Transverse colon (tissue), 4 donors: ENCODE results near the gene NPTN. TPM values are rescaled to one million over a fixed set of nuclear protein-coding genes. Genes with fewer than 3 reads are reported as not detected.

Experiments used
- DNase-seq: peaks from one replicate; pipeline ENCODE4 v3.0.0-alpha.2; 2019
- H3K27ac ChIP-seq, 4 donors: fragments of 200-600 bp; sonication (generic); 2 replicates each; pipeline ENCODE4 v1.5.1; 2016 to 2018; ENCODE audit warnings: inconsistent platforms in 4 of 4
- H3K27me3 ChIP-seq: fragments of 200-600 bp; sonication (generic); 2 replicates; pipeline ENCODE4 v1.5.1; 2017; ENCODE audit warnings: inconsistent platforms
- H3K36me3 ChIP-seq, 4 donors: fragments of 200-600 bp; sonication (generic); 2 replicates each; pipeline ENCODE4 v1.5.1; 2017 to 2019; ENCODE audit warnings: inconsistent platforms in 4 of 4
- H3K4me1 ChIP-seq, 4 donors: fragments of 200-600 bp; sonication (generic); 2 replicates each; pipeline ENCODE4 v1.5.1; 2017 to 2020; ENCODE audit warnings: inconsistent platforms in 4 of 4
- H3K4me3 ChIP-seq, 4 donors: fragments of 200-600 bp; sonication (generic); 1 replicate in 1 of 4; 2 replicates in 3 of 4; pipeline versions ENCODE4 v1.5.1 to v1.6.1; 2017 to 2019; ENCODE audit warnings: inconsistent platforms in 4 of 4
- H3K9me3 ChIP-seq, 2 donors: fragments of 200-600 bp; sonication (generic); 2 replicates each; pipeline ENCODE4 v1.5.1; 2017 to 2019; ENCODE audit warnings: inconsistent platforms in 2 of 2
- EP300 ChIP-seq: sonication (generic); formaldehyde crosslinking; IDR thresholded peaks from one replicate; pipeline ENCODE4 v1.6.1; 2017; ENCODE audit warnings: antibody characterized with exemption, low read depth
- POLR2A ChIP-seq: fragments of 450-650 bp; IDR thresholded peaks from one replicate; pipeline ENCODE4 v1.6.1; 2016; ENCODE audit warnings: antibody characterized with exemption, mild to moderate bottlenecking, moderate library complexity
- POLR2AphosphoS5 ChIP-seq, 3 donors: sonication (generic); formaldehyde crosslinking; IDR thresholded peaks; one replicate each; pipeline ENCODE4 v1.6.1; 2016; ENCODE audit warnings: antibody characterized with exemption in 3 of 3
- WGBS, 2 donors: methylation state at CpG; one replicate each; pipeline ENCODE4 v1.1.5; 2018; ENCODE audit warnings: low coverage in 1 of 2; 5-methylcytosine and 5-hydroxymethylcytosine counted together
- in situ Hi-C, 4 donors: fragments of 200-750 bp; cut with MboI; loops; one replicate each; pipeline versions ENCODE4 v1.15.0 to v1.15.1; 2017; ENCODE audit warnings: low sequenced_read_pairs in 3 of 4, low pct_ligation_motif_present in 1 of 4, low pct_unique_long_range_greater_than_20kb in 1 of 4
- intact Hi-C: fragments of 100-400 bp; cut with DNase I; formaldehyde crosslinking; loops from one replicate; pipeline ENCODE4 v1.15.1; 2023; ENCODE audit warnings: low total_unique reads
- total RNA-seq, 4 donors: library from RNA; depleted of rRNA; stranded (reverse); fragments of >200 nt; gene quantifications; one replicate each; pipeline ENCODE4 v1.1.0, GENCODE V29; 2016
- TF ChIP-seq, protein P1 (sequence below), 5 experiments: fragments of 200-600 bp in 3 of 5; fragments of 450-650 bp in 2 of 5; sonication (generic) in 3 of 5; IDR thresholded peaks; 1 replicate in 2 of 5; 2 replicates in 3 of 5; pipeline ENCODE4 v1.5.1; 2016 to 2017; ENCODE audit warnings: antibody characterized with exemption in 5 of 5, inconsistent platforms in 3 of 5, mild to moderate bottlenecking in 2 of 5, moderate library complexity in 1 of 5

The NPTN gene
- total RNA-seq, 4 donors from 2014 or later = 77.8 to 187 (median 135) TPM

DNA sequence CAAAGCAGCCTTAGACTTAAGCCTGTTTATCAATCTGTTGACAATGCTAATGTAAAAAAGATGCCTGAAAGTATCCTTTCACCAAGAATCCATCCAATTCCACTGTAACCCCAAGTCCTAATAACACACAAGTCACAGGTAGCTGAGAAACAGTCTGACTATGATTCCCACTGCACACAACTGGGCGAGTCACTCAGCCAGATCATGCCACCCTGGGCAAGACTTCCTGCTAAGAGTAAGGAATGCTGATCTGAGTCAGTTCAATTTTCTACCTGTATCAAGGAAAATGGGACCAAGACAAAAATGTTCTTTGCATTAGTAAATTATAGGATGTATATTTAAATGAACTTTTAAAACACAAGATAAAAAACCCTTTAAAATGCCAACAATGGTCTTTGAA, 33.3 kb downstream of the NPTN start:
- H3K9me3 ChIP-seq = no peaks in the 10 kb centered on the region
- peaks cover 32 to 87% (median 66%) of the 10 kb centered on the region in 4 donors for H3K4me1 ChIP-seq
- WGBS, 2 donors = 87 to 88% methylated on average over 1 of the region's 1 CpG
- intact Hi-C loops = no loop called here
- peak overlapping the region in 3 of 4 donors; percentile 38 to 83 (median 75) for H3K27ac ChIP-seq
- no peaks in the 10 kb centered on the region for H3K36me3 ChIP-seq
- no peaks in the 10 kb centered on the region for H3K27me3 ChIP-seq
- DNase-seq = no peak
- TF ChIP-seq EP300 (no peak), POLR2A (no peak), POLR2AphosphoS5 (IDR thresholded peaks at IDR 0.05) (no peak)
- TF ChIP-seq, protein P1, sequence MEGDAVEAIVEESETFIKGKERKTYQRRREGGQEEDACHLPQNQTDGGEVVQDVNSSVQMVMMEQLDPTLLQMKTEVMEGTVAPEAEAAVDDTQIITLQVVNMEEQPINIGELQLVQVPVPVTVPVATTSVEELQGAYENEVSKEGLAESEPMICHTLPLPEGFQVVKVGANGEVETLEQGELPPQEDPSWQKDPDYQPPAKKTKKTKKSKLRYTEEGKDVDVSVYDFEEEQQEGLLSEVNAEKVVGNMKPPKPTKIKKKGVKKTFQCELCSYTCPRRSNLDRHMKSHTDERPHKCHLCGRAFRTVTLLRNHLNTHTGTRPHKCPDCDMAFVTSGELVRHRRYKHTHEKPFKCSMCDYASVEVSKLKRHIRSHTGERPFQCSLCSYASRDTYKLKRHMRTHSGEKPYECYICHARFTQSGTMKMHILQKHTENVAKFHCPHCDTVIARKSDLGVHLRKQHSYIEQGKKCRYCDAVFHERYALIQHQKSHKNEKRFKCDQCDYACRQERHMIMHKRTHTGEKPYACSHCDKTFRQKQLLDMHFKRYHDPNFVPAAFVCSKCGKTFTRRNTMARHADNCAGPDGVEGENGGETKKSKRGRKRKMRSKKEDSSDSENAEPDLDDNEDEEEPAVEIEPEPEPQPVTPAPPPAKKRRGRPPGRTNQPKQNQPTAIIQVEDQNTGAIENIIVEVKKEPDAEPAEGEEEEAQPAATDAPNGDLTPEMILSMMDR (IDR thresholded peaks at IDR 0.05) = no peak
- in situ Hi-C loops = no loop called here
- no peak overlapping the region for H3K4me3 ChIP-seq

DNA sequence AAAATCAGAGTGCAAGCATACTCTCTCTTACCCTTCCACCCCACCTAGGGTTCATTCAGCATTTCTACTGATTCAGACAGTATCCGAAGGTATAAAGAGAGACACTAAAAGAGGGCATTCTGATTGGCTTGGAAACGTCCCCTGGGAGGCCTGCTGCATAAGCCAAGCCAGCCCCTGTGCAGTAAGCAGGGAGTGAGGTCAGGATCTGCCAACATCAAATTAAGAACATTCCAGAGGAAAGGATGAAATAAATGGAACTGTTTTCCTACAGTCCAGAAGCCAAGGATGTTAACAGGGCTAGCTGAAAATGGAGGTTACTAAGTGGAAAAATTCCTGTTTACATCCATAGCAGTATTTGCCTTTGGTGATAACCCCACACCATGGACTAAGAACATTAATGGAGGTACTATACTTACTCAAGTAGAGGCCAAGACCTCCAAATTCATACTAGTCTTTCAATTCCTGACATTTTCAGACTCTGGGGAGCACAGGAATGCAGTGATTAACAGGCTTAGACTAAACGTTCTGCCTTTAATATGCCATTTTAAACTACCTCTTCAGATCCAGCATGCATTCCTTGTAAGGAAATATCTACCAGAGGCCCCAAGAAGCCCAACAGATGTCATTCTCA, 34.5 kb downstream of the NPTN start:
- 40 to 69% methylated on average over 1 to 3 of the region's 3 CpGs for WGBS, 2 donors
- in situ Hi-C loops (no loop called here), intact Hi-C loops (no loop called here)
- peak overlapping the region; percentile 4 to 83 (median 56) for H3K27ac ChIP-seq
- no peak for DNase-seq
- TF ChIP-seq, protein P1 (IDR thresholded peaks at IDR 0.05) = no peak
- TF ChIP-seq POLR2A = no peak
- TF ChIP-seq POLR2AphosphoS5 (IDR thresholded peaks at IDR 0.05) = no peak
- TF ChIP-seq EP300 = no peak
- no peaks in the 10 kb centered on the region for H3K9me3 ChIP-seq
- H3K27me3 ChIP-seq = no peaks in the 10 kb centered on the region
- H3K36me3 ChIP-seq = no peaks in the 10 kb centered on the region
- H3K4me1 ChIP-seq = peaks cover 32 to 100% (median 68%) of the 10 kb centered on the region in 4 donors
- no peak overlapping the region for H3K4me3 ChIP-seq

DNA sequence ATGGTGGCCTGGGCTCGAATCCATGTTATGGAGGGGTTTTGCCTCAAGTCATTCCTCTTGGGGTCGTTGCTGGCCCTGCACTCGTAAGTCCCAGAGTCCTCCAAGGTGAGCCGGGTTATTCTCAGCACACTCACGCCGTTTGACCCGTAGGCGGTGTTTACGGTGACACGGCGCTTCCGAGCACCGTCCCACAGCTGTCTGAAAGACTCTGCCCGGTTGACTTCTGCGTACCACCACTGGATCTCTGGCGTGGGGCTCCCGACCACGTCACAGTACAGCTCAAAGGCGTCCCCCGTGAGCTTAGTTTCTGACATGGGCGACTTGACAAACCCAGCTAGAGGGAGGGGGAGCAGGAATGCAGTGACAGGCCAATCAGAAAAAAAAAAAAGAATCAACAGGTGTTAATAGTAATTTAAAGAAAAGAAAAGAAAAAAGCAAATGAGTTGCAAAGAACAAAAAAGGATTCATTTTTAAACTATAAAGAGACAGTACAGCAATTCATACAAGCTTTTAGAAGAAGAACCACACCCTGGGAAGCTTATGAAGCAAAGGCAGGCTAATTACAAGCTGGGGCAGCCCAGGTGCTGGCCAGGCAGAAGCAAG, 36.1 kb downstream of the NPTN start:
- H3K4me1 ChIP-seq = peaks cover 22 to 90% (median 57%) of the 10 kb centered on the region in 4 donors
- in situ Hi-C loops = no loop called here

DNA sequence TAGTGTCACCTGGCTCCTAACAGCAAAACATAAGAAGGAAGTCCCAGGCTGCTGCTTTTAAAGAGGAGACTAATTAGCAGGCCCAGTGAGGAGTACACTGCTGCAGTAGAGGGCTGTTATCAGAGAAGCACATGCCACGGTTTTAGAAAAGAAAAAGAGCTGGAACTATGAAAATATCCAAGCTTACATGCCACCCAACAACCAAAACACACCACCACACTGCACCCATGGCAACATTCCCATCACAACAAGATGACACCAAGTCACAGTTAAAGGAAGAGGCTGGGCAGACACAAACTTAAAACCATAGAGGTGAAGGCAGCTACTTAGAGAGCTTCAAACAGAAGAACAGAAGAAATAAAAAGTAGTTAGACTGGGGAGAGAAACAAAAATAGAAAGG, 37.0 kb downstream of the NPTN start:
- 0 to 33% methylated on average over 1 of the region's 1 CpG for WGBS, 2 donors

More for the DNA sequence above, 36.1 kb downstream of the NPTN start:
- DNase-seq = no peak
- no peak for TF ChIP-seq POLR2A
- TF ChIP-seq EP300 = no peak
- TF ChIP-seq, protein P1 (IDR thresholded peaks at IDR 0.05) = no peak
- TF ChIP-seq POLR2AphosphoS5 (IDR thresholded peaks at IDR 0.05) = no peak
- Histone ChIP-seq H3K36me3 (no peaks in the 10 kb centered on the region), H3K9me3 (no peaks in the 10 kb centered on the region), H3K4me3 (no peak overlapping the region), H3K27me3 (no peaks in the 10 kb centered on the region), H3K27ac (peak overlapping the region in 1 of 4 donors; percentile 83)
- 88% methylated on average over 21 of the region's 21 CpGs; no CpG with 5 or more reads in 1 of the 2 donors for WGBS, 2 donors
- intact Hi-C loops = no loop called here

More for the DNA sequence above, 37.0 kb downstream of the NPTN start:
- no peak for DNase-seq
- no peaks in the 10 kb centered on the region for H3K9me3 ChIP-seq
- no peak for TF ChIP-seq POLR2A
- TF ChIP-seq EP300 = no peak
- TF ChIP-seq, protein P1 (IDR thresholded peaks at IDR 0.05) = no peak
- TF ChIP-seq POLR2AphosphoS5 (IDR thresholded peaks at IDR 0.05) = no peak
- in situ Hi-C loops (no loop called here), intact Hi-C loops (no loop called here)
- H3K36me3 ChIP-seq = no peaks in the 10 kb centered on the region
- H3K4me1 ChIP-seq = peaks cover 19 to 80% (median 48%) of the 10 kb centered on the region in 4 donors
- H3K4me3 ChIP-seq = no peak overlapping the region
- H3K27ac ChIP-seq = peak overlapping the region in 1 of 4 donors; percentile 3
- no peaks in the 10 kb centered on the region for H3K27me3 ChIP-seq
